GM19035 (cell line): ENCODE results near the gene FAT1.

ENCODE experiments used
- ATAC-seq: cut with Tn5 transposase; IDR thresholded peaks from one replicate; pipeline ENCODE4 v1.9.1; 2021; ENCODE audit not compliant: unreplicated experiment

FAT1 gene

DNA sequence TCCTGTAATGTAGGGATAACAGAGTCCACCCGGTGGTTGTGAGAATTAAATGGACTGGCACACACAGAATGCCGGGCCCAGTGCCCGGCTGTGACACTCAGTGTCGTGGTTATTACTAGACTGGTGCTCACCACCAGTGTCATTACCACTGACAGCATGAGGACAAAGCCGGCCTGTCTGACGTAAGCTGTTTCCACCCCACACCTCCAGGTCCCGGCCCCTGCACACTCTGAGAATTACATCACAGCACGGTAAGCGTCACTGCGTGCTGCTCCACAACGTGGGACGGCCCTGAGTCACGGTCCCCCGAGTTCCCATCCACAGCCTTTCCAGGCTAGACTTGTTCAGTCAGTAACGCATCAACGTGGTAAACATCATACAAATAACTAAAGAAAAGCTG lies 22.9 kb downstream of the FAT1 start:
- ATAC-seq = no peak

DNA sequence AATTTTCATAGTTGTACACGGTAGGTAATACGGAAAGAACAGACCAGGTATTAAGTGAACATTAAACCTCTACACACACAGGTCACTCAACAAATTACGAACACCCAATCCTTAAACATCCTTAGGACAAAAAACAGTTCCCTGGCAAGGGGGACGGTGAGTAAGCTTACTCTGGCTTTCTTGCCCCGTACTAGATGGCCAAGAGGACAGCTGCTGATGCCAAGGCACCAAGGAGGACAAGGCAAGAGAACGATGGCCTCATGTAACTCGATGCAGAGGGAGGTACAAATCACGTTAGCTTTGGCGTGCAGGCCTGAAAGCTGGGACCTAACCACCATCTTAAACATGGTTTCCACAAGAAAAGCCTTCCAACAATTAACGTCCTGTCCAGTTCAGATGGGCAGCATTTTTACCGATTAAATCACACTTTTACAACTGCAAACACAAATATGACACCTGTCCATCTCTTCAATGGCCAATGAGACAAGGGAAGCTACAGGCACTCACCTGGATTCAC lies 23.7 kb downstream of the FAT1 start:
- no peak for ATAC-seq

DNA sequence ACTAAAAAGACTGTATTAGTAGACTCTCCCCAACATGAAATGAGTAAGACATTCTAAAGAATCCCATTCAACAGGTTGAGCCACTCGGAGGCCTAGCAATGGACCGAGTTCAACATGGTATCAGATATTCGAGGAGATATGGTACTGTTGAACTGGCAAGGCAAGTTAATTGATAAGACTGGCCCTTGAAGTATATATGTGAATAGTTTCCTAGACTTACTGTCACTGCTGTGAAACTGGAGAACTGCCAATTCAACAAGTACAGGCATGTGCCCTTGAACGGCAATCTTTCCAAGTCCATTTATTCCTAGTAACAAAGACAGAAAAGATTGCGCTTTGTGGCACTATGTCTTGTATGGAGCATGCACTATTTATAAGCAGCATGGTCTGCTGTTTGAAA lies 24.4 kb downstream of the FAT1 start:
- no peak for ATAC-seq

DNA sequence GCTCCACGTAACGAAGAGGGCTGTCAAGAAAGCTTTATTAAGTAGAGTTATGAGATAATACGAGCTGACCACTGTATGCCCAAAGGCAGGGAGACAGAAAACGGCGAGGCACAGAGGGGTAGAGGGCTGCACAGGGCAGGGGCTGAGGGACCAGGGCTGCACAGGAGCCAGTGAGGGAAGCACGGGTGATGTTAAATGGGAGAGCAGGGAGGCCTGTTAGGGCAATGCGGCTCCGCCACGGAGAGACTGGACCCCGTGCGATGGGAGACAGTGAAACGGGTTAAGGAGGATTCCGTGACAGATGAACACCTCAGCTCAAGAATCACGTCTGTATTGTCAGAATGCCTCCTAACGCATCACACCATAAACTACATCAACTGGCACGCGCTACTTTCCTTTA lies 25.1 kb downstream of the FAT1 start:
- no peak for ATAC-seq

DNA sequence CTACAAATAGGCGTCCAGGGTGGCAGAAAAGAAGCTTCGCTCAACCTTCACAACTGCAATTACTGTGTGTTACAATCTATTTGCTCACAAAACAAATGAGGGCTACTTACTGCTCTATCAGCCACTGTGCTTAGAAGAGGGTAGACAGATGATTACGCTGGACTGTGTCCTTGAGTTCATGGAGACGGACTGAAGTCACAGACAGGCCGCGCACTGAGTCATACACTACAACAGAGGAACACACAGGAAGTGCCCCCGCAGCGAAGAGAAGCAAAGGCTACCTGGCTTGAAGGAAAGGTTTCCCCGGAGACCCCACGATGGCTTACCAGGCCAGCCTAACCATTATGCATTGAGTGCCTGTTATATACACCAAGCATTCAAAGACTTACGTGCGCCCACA lies 25.6 kb downstream of the FAT1 start:
- no peak for ATAC-seq

DNA sequence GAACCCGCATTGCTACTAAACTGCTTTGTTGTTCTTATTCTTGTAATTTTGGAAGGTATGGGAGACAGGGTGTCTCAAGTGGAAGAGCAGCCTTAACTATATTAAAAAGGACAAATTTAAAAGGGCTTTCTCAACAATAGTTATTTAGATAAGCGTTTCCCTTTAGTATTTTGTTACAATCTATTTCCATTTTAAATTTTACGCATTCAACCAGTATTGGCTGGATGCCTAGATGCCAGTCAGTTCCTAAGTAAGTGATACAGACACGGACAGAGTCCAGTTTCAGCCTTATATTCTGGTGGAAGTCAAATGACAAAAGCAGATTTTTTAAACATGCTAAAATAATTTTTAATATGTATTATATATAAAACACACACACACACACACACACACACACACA lies 28.3 kb downstream of the FAT1 start:
- ATAC-seq = no peak

DNA sequence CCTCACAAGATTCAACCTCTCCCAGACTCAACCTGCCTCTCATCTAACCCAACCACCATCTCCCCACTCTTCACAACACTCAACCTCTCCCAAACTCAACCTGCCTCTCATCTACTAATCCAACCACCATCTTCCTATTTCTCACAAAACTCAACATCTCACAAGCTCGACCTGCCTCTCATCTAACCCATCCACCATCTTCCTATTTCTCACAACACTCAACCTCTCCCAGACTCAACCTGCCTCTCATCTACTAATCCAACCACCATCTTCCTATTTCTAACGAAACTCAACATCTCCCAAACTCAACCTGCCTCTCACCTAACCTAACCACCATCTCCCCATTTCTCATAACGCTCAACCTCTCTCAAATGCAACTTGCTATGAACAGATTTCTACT lies 29.8 kb downstream of the FAT1 start:
- no peak for ATAC-seq

DNA sequence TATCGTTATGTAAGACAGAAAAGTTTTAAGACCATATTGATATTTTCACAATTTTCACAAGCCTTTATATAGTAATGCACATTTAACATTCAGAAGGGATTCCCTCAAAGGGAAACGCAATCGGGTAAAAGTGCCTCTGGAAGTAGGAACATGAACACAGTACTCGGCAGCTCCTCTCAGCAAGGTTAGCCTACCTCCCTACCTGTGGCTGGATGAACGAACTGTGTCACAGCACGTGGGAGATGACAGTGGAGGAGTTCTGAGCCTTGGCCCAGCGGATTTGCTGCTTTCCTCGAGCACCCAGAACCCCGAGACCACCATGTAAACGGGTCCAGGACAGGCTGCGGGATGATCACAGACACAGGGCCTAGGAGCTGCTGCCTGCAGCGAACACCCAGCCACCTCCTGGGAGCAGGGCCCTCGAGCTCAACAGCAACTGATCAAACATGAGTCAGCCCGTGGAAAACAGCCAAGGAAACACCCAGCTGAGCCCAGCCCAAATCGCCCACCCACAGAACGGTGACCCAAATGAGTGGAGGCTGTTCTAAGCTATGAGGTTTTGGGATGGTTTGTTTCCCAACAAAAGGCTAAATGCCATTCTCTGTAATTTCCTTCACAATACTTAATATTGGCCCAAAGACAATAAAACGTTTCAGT lies 30.4 kb downstream of the FAT1 start:
- ATAC-seq = no peak

DNA sequence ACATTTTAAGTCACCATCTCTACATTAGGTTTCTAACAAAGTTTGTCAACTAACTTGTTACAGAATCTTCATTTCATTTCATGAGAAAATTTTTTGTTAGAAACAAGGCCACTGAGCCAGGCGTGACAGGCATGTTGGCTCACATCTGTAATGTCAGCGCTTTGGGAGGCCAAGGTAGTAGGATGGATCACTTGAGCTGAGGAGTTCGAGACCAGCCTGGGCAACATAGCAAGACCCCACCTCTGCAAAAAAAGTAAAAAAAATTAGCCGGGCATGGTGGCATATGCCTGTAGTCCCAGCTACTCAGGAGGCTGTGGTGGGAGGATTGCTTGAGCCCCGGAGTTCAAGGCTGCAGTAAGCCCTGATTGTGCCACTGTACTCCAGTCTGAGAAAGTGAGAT lies 32.3 kb downstream of the FAT1 start:
- ATAC-seq = no peak

DNA sequence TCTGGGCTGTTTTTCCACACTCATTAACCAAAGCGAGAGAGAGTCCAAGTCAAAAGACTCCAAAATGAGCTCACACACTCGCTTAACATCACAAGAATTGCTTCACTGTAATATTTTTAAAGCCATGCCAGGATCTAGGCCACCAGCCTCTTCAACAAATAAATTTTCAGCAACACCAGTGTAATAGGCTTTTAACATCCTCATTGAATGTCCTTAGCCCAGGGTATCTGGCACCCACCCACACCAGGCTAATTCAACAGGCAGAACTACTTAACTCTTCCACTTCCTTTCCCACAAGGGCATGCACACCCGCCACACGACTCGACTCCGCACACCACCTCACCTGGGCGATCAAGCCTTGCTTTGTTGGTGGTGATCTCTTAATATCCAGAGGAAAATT lies 34.2 kb downstream of the FAT1 start:
- no peak for ATAC-seq

DNA sequence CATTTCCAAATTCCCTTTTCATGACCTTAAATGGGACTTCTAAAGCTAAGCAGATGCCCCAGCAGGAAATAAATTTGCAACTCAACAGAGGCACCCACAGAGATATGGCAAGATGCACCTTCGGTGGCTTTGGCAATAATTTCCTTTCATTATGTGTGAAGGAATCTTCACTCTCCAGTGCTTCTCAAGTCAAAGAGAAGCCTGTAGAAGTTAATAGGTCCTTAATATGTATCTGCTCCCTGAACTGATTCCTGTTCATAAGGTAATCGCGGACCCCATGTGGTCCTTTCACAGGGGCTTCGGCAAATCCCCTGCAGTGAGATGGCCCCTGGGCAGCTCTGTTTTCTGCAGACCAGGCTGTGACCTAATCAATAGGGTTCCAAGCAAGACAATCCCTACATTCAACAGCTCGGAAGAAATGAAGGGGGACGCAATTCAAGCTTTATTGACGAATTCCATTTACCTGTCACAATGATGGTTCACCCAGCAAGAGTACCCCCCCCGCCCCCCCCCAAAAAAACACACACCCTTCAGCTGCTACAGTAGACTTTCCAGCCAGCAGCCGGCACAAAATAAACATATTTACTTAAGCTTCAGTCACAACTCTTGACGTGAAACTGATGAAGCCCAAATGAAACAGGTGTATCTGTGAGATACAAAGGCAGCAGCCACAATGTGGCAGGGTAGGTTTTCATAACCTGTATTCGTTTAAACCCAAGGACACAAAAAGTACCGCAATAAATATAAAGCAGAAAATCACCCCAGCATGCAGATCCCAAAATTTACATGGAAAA lies 35.3 kb downstream of the FAT1 start:
- no peak for ATAC-seq

DNA sequence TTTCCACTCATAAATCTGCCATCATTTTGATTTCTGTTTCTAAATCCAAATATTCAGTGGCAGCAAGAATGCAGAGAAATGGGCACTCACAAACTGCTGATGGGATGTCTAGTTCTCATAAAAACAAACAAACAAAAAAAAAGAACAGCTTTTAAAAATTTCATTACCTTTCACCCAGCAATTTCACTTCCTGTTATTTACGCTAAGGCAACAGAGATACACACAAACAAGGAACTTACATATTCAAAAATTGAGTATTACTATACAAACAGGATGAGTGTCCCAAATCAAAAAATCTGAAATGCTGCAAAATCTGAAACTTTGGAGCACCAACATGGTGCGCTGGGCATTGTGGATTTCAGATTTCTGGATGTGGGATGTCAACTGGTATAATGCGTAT lies 36.4 kb downstream of the FAT1 start:
- no peak for ATAC-seq

DNA sequence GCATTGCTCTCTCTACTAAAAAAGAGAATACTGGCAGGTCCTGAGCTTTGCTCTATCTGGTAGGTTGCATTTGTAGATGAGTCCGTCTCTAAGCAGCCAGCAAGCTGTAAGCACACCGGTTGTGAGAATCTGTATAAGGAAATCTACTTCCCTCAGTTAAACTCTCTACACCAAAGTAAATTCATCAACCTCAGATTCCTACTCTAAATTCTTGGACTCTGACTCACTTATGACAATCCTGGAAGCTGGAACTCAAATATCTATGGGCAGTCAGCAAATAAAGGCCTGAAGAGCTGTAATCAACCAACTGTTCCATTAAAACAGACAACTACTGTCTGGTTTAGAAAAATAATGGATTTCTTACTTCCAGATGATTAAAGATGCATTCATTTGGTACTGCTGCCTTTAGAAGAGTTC lies 37.9 kb downstream of the FAT1 start:
- ATAC-seq = no peak

DNA sequence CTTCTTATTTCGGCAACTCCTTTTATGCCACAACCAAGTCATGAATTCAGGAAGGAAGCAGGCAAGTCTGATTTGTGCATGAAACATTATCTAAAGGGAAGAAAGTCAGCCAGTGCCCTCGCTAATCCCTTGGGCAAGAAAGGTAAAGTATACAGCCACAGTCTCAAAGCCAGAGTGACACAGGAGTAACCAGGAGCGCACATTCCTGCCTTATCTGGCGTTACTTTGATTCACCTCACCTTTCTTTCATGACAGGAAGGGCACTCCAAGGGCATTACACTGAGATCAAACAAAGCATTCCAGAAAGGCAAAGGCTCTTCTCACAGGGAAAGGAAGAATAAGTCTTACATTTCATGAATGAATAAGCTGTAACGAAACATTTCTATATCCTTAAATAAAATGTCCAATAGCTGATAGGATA lies 38.8 kb downstream of the FAT1 start:
- ATAC-seq = no peak

DNA sequence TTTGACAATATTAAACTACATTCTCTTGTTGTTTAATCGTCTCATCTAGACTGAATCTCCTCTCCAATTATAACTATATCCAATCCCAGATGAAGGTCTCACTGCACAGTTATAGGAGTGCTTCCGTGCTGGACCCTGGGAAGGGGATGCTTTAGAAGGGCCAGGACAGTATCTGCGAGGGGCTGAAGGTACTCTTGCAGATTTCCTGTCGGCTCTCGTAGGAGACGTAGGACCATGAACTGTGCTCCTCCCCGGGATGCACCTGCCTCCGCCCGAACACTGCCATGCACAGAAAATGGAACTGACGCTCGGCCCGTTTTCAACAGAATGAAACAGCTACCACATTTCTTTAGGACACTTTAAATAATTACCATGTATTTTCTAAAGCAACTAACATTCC lies 39.4 kb downstream of the FAT1 start:
- no peak for ATAC-seq

DNA sequence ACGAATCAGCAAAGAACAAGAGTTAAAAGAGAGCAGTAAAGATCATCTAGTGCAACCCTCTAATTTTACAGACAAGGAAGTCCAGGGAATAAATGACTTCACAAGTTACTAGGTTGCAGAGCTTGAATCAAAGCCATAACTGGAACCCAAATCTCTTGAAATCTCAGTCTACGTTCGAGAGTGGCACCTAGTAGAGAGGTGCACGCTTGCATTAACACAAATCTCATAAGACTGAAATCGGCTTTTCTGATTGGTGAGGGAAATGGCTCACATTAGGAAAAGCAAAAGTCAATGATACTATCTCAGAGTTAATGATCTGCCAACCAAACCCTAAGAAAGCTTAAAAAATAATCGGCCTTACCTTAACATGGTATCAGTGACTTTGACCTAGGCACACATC lies 43.0 kb downstream of the FAT1 start:
- no peak for ATAC-seq

DNA sequence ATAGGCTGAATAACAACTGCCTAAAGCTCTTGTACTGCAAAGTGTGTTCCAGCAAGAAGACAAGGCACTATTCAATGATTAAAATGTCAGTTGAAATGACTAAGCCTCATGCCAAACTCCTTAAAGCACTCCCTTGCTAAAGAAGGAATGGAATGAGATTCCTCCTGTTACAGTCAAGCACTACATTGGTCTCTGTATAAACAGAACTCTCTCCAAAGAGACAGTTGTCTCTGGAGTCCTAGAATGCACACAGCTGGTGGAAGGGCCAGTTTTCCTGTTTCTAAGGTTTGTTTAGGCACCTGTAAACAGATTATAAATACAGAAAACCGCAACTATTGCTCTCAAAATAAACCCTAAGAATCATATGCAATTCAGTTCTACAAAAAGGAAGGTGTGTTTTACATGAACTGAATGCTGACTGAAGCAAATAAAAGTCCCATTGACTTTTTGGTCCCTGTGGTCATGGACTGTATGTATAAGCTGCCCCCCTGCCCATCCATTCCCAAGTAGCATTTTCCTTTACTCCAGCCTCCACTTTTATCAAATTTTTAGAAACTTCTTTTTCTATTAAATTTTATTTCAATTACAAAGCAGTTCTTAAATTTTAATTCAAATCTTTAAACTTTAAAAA lies 47.0 kb downstream of the FAT1 start:
- ATAC-seq = no peak

DNA sequence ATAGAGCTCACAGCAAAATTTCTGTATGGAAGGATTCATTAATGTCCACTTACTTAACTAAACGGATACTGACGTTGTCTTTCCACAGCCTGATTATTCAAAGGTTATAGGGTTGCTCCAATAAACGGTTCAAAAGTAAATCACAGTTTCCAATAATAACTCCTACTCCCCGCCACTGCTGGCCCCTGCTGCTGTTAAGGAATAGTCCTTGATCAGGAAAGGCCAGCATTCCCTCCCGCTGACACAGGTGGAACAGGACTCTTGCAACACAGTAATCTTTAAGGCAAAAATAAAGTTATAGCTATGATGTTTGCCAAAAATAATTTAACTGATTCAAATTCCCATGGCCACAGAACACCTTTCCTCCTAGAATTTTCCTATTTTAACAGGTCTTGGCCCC lies 53.9 kb downstream of the FAT1 start:
- ATAC-seq = no peak

DNA sequence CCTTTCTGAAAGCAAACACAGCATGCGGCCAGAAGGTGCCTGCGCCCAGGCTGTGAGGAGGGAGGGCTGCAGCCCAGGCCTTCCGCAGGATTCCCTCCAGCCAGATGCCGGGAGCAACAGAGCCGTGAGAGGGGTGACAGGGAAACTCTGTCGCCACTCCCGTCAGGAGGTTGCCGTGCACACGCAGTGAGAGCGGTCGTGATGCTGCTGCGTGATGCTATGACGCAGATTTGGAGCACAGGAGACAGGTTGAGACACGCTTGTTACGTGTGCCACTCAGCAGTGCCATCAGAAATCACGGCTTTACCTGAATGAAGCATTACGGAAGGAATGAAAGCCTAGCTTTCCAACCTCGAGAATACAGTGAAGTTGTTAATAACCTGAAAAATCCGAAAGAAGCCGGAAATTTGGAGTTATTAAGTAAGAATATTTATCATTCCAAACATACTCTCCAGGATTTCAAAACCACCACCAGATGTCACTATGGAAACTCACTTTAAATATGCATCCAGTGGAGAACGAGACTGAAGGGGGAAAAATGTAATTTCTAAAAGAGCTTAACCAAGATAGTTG lies 54.4 kb downstream of the FAT1 start:
- no peak for ATAC-seq

DNA sequence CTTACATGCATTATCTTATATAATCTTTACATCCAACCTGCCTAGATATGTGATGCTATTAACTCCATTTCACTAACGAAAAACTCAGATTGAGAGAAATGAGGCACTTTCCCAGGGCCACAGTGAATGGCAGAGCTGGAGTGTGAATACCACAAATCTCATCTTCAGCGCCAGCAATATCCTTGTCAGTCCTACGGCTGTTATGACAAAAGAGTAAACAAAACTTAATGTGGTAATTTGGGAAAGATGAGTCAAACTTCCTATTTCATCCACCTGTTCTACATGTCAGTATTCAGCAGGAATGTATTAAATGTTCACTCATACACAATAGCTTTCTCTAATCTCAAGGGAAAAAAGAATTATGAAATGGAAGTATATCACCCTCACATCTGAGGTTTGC lies 56.9 kb downstream of the FAT1 start:
- ATAC-seq = no peak

DNA sequence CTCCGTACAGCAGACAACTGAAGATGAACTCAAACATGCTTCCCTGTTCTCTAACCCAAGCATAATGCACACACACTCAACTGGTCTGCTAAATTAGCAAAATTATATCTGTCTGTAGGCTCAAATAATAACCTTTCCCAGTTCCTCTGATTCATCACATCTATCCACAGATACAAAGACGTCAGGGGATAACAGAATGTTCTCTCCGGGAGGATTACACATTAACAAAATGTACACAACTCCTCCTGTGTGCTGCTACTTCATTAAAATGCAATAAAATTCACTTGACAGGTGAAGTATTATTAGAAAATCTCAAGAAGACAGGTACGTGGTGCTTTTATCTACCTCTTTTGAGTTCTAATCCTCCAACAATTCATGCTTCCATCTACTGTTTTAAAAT lies 57.4 kb downstream of the FAT1 start:
- ATAC-seq = no peak

DNA sequence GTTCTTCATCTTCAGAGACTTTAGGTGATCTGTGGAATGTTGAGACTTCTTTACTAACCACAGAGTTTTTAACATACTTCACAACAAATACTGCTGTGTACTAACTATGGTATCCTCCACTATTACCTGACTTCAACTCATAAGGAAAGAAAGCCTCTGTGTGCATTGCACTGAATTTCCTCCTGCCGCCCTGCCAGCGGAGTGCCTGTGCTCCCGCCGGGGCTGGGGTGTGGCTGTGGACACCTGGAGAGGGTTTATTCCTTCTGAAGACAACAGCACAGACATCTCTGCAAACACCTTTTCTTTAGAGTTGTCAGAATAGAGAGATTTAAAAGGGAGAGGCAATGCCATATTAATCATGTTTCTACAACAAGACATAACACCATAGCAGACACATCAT lies 63.3 kb downstream of the FAT1 start:
- no peak for ATAC-seq
